Measurements from ENCODE around the gene IPO4. TPM values are rescaled to one million over a fixed set of nuclear protein-coding genes. Genes with fewer than 3 reads are reported as not detected.

IPO4 gene
- total and polyA plus RNA-seq, 9 of the 15 experiments (the other 6 are each of a cell fraction or from before 2014, with no cell fraction given) = 7.3 to 122 (median 31.8) TPM

DNA sequence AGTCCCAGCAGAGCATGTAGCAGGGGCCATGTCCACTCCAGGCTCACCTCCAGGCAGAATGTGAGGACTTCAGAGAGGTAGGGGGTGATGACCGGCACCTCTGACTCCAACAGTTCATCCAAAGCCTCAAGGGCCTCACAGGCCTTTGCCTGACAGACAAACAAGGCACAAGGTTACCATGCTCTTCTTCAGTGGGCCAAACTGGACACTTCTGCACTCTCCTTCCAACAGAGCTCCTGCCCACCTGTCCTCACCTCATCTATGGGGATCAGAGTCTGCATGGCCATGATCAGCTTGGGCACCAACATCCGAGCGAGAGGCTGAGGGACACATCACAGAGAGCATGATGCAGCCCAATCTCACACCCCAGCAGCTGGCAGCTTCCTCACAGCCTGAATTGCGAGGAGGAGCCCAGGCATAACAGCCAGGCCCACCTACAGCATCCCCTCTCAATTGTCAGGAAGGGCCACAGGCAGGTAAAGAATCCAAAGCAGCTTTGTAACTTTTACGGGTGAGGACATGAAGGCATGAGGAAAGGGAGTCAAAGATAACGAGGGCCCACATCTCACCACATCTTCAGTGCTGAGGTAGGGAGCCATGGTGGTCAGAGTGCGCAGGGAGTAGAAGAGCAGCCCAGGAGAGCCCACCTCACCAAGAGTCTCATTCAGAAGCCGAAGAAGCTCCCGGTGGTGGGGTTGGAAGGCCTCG, 1.6 kb downstream of the IPO4 start:
- in situ Hi-C loops (cut with MboI) = no loop called here
- Histone ChIP-seq H3K36me3 (ENCODE audit: control insufficient read depth, insufficient read depth, low read length) (peaks cover 71% of the 10 kb centered on the region; the same call in 2 of the 3 replicates), H3K79me2 (ENCODE audit: control insufficient read depth, insufficient read depth, low read length) (peaks cover 18% of the 10 kb centered on the region), H4K20me1 (replicated peaks; ENCODE audit: control insufficient read depth, insufficient read depth, low read length) (peaks cover 9% of the 10 kb centered on the region; the same call in 1 of the 2 replicates), H3K4me1 (replicated peaks in 1 of 2; ENCODE audit: control insufficient read depth in 2 of 2, insufficient read depth in 2 of 2, low read length in 2 of 2) (peaks cover 0 to 21% of the 10 kb centered on the region in 2 experiments; a peak in 3 of 5 replicates), H3K27me3 (ENCODE audit: control insufficient read depth in 2 of 2, insufficient read depth in 2 of 2, low read length in 2 of 2) (no peaks in the 10 kb centered on the region), H2AFZ (ENCODE audit: low read depth, low read length) (no peak overlapping the region), H3K9ac (ENCODE audit: insufficient read depth in 1 of 2, low read depth in 2 of 2, low read length in 2 of 2) (peak overlapping the region; percentile 87 to 91; a peak in 3 of 4 replicates), H3K4me2 (ENCODE audit: insufficient read depth, low read length) (0 out of 2 replicates have a peak overlapping the region, but pooled peaks have one; percentile 87), H3K9me1 (ENCODE audit: control insufficient read depth, insufficient read depth, low read length) (peaks cover 3% of the 10 kb centered on the region), H3K27ac (ENCODE audit: extremely low read depth, low read depth, low read length) (no peak overlapping the region), H3K9me3 (replicated peaks; ENCODE audit: control insufficient read depth, insufficient read depth, low read depth, low read length) (no peaks in the 10 kb centered on the region), H3K4me3 (peak overlapping the region; percentile 71; the same call in 1 of the 2 replicates)
- peak; percentile 14 for TF ChIP-seq HNRNPLL (IDR thresholded peaks at IDR 0.05; ENCODE audit: low read depth, low read length, poor library complexity, severe bottlenecking)
- no peak for TF ChIP-seq EGR1 (conservative IDR thresholded peaks at IDR 0.05)
- ATAC-seq = no peak
- ChIA-PET POLR2A (no interaction called here), CTCF (ENCODE audit: low intra/inter-chr PET ratio) (no interaction called here)
- 81% methylated on average over 7 of the region's 10 CpGs for WGBS (ENCODE audit: insufficient coverage, low coverage, missing lambda C conversion rate)
- BruUV-seq (replicated peaks) = no TSS peak
- FAIRE-seq = no peak
- intact Hi-C loops (cut with micrococcal nuclease) = no loop called here
- no peak for DNase-seq (ENCODE audit: extremely low read depth in 1 of 4, low spot score in 3 of 4)

GRCh38 chr14:24185741-24186140, 2.9 kb downstream of the IPO4 start:
- ATAC-seq (no peak), FAIRE-seq (no peak), DNase-seq (ENCODE audit: extremely low read depth in 1 of 4, low spot score in 3 of 4) (no peak)
- intact Hi-C loops (cut with micrococcal nuclease) = no loop called here
- H3K79me2 ChIP-seq (ENCODE audit: control insufficient read depth, insufficient read depth, low read length) = peaks cover 18% of the 10 kb centered on the region
- no peak for TF ChIP-seq JUN (IDR thresholded peaks at IDR 0.05; ENCODE audit: borderline replicate concordance, low read depth, low read length)
- TF ChIP-seq JUN (CRISPR knock-in tag; IDR thresholded peaks at IDR 0.05; ENCODE audit: borderline replicate concordance) = no peak
- no peak for TF ChIP-seq ZNF316 (IDR thresholded peaks at IDR 0.05)
- no peak overlapping the region for H3K9ac ChIP-seq (ENCODE audit: insufficient read depth in 1 of 2, low read depth in 2 of 2, low read length in 2 of 2)
- no peak overlapping the region for H3K4me2 ChIP-seq (ENCODE audit: insufficient read depth, low read length)
- 87% methylated on average over 8 of the region's 11 CpGs for WGBS (ENCODE audit: insufficient coverage, low coverage, missing lambda C conversion rate)
- no peak overlapping the region for H2AFZ ChIP-seq (ENCODE audit: low read depth, low read length)
- no peaks in the 10 kb centered on the region for H3K9me3 ChIP-seq (replicated peaks; ENCODE audit: control insufficient read depth, insufficient read depth, low read depth, low read length)
- H3K9me1 ChIP-seq (ENCODE audit: control insufficient read depth, insufficient read depth, low read length) = peaks cover 3% of the 10 kb centered on the region
- CTCF ChIA-PET (ENCODE audit: low intra/inter-chr PET ratio) = no interaction called here
- H3K27ac ChIP-seq (ENCODE audit: extremely low read depth, low read depth, low read length) = no peak overlapping the region
- H3K4me1 ChIP-seq (replicated peaks in 1 of 2; ENCODE audit: control insufficient read depth in 2 of 2, insufficient read depth in 2 of 2, low read length in 2 of 2) = peaks cover 0 to 21% of the 10 kb centered on the region in 2 experiments; a peak in 3 of 5 replicates
- no peak overlapping the region for H3K4me3 ChIP-seq
- H3K36me3 ChIP-seq (ENCODE audit: control insufficient read depth, insufficient read depth, low read length) = peaks cover 75% of the 10 kb centered on the region; the same call in 2 of the 3 replicates
- no peaks in the 10 kb centered on the region for H3K27me3 ChIP-seq (ENCODE audit: control insufficient read depth in 2 of 2, insufficient read depth in 2 of 2, low read length in 2 of 2)
- POLR2A ChIA-PET = interaction anchor here (0.9 to 1.5 kb wide), 2 partner anchors 10 to 11 kb away, joined by 3 to 5 read pairs; partner anchors contain the start of gene TM9SF1
- no TSS peak for BruUV-seq (replicated peaks)
- in situ Hi-C loops (cut with MboI) = no loop called here
- H4K20me1 ChIP-seq (replicated peaks; ENCODE audit: control insufficient read depth, insufficient read depth, low read length) = peaks cover 9% of the 10 kb centered on the region; the same call in 1 of the 2 replicates
